Measurements from ENCODE around the gene RYR2. TPM values are rescaled to one million over a fixed set of nuclear protein-coding genes. Genes with fewer than 3 reads are reported as not detected.

RYR2 gene
- polyA plus RNA-seq, 2 of the 4 experiments (the other 2 are of a cell fraction), result 0.06 TPM; not detected in 1

DNA sequence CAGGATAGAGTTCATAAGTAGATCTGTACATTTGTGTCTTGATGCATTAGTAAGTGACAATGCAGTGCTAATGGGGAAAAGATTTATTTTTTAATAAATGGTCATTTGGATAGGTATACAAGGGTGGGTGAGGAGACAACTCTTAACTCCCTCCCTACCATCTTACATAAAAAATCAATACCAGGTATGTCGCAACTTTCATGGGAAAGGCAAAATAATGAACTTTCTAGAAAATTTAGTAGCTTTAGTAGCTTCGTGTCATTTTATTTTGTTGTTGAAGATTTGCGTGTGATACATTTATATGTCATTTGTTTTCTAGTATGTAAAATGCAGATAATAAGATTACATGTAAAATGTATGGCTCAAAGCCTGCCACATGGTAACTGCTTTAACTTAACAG is 310.8 kb downstream of the RYR2 start (continued):
- TF ChIP-seq, protein P1, sequence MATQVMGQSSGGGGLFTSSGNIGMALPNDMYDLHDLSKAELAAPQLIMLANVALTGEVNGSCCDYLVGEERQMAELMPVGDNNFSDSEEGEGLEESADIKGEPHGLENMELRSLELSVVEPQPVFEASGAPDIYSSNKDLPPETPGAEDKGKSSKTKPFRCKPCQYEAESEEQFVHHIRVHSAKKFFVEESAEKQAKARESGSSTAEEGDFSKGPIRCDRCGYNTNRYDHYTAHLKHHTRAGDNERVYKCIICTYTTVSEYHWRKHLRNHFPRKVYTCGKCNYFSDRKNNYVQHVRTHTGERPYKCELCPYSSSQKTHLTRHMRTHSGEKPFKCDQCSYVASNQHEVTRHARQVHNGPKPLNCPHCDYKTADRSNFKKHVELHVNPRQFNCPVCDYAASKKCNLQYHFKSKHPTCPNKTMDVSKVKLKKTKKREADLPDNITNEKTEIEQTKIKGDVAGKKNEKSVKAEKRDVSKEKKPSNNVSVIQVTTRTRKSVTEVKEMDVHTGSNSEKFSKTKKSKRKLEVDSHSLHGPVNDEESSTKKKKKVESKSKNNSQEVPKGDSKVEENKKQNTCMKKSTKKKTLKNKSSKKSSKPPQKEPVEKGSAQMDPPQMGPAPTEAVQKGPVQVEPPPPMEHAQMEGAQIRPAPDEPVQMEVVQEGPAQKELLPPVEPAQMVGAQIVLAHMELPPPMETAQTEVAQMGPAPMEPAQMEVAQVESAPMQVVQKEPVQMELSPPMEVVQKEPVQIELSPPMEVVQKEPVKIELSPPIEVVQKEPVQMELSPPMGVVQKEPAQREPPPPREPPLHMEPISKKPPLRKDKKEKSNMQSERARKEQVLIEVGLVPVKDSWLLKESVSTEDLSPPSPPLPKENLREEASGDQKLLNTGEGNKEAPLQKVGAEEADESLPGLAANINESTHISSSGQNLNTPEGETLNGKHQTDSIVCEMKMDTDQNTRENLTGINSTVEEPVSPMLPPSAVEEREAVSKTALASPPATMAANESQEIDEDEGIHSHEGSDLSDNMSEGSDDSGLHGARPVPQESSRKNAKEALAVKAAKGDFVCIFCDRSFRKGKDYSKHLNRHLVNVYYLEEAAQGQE (IDR thresholded peaks at IDR 0.05), result no peak
- TF ChIP-seq NR3C1 (IDR thresholded peaks at IDR 0.05) (no peak), PHF8 (IDR thresholded peaks at IDR 0.05; ENCODE audit: borderline replicate concordance, low read depth) (no peak), HOXA7 (CRISPR knock-in tag; IDR thresholded peaks at IDR 0.05) (no peak)

DNA sequence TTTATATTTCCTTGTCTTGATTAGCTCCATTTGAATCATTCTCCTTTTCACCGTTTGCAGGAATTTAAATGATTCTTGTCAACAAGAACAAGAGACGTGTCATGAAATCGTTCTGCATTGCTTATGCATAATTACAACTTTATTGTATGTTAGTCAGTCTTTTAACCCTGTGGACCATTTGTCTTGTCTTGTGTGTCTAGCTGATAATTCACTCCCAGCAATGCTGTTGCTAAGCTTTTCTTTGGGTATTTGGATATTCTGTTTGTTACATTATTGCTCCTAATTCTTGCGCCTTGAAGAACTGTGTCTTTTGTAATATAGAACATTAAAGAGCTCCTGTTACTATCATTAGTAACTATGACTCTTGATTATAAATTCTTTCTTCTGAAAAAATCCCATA is 311.9 kb downstream of the RYR2 start:
- H3K4me2 ChIP-seq, result no peak overlapping the region
- ChIA-PET POLR2A (no interaction called here), CTCF (no interaction called here)
- H3K4me1 ChIP-seq, result no peaks in the 10 kb centered on the region
- 36% methylated on average over 4 of the region's 4 CpGs for WGBS (ENCODE audit: missing lambda C conversion rate)
- no peak for DNase-seq (ENCODE audit: low read depth in 1 of 2, low spot score in 1 of 2)
- no peaks in the 10 kb centered on the region for H3K9me3 ChIP-seq
- H3K4me3 ChIP-seq, result no peak overlapping the region
- TF ChIP-seq FOSL2 (IDR thresholded peaks at IDR 0.05) (no peak), FOSL2 (CRISPR knock-in tag; IDR thresholded peaks at IDR 0.05) (no peak), NR3C1 (IDR thresholded peaks at IDR 0.05) (no peak), HDAC2 (IDR thresholded peaks at IDR 0.05) (no peak), HOXB5 (CRISPR knock-in tag; IDR thresholded peaks at IDR 0.05) (no peak), EHF (CRISPR knock-in tag; IDR thresholded peaks at IDR 0.05) (no peak), MAZ (IDR thresholded peaks at IDR 0.05; ENCODE audit: borderline replicate concordance, low read depth, low read length) (no peak), CEBPB (IDR thresholded peaks at IDR 0.05) (no peak), SREBF2 (IDR thresholded peaks at IDR 0.05) (no peak), RNF2 (IDR thresholded peaks at IDR 0.05; ENCODE audit: borderline replicate concordance, low read depth) (no peak), SMC3 (IDR thresholded peaks at IDR 0.05) (no peak), BHLHE40 (IDR thresholded peaks at IDR 0.05; ENCODE audit: low read depth, low read length) (no peak)
- TF ChIP-seq, protein P2, sequence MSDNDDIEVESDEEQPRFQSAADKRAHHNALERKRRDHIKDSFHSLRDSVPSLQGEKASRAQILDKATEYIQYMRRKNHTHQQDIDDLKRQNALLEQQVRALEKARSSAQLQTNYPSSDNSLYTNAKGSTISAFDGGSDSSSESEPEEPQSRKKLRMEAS (IDR thresholded peaks at IDR 0.05), result no peak
- TF ChIP-seq, protein P3, sequence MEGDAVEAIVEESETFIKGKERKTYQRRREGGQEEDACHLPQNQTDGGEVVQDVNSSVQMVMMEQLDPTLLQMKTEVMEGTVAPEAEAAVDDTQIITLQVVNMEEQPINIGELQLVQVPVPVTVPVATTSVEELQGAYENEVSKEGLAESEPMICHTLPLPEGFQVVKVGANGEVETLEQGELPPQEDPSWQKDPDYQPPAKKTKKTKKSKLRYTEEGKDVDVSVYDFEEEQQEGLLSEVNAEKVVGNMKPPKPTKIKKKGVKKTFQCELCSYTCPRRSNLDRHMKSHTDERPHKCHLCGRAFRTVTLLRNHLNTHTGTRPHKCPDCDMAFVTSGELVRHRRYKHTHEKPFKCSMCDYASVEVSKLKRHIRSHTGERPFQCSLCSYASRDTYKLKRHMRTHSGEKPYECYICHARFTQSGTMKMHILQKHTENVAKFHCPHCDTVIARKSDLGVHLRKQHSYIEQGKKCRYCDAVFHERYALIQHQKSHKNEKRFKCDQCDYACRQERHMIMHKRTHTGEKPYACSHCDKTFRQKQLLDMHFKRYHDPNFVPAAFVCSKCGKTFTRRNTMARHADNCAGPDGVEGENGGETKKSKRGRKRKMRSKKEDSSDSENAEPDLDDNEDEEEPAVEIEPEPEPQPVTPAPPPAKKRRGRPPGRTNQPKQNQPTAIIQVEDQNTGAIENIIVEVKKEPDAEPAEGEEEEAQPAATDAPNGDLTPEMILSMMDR (IDR thresholded peaks at IDR 0.05), result no peak
- TF ChIP-seq, protein P1 (IDR thresholded peaks at IDR 0.05), result no peak
- TF ChIP-seq, protein P4, sequence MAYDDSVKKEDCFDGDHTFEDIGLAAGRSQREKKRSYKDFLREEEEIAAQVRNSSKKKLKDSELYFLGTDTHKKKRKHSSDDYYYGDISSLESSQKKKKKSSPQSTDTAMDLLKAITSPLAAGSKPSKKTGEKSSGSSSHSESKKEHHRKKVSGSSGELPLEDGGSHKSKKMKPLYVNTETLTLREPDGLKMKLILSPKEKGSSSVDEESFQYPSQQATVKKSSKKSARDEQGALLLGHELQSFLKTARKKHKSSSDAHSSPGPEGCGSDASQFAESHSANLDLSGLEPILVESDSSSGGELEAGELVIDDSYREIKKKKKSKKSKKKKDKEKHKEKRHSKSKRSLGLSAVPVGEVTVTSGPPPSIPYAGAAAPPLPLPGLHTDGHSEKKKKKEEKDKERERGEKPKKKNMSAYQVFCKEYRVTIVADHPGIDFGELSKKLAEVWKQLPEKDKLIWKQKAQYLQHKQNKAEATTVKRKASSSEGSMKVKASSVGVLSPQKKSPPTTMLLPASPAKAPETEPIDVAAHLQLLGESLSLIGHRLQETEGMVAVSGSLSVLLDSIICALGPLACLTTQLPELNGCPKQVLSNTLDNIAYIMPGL (CRISPR knock-in tag; IDR thresholded peaks at IDR 0.05; ENCODE audit: borderline replicate concordance), result no peak
- no peak overlapping the region for H3K27ac ChIP-seq
- FAIRE-seq, result no peak
- ATAC-seq, result no peak

All from A549 (cell line).